Muscle layer of duodenum (tissue), 2 donors: ENCODE measurements around the gene RSU1.

Experiments used
- H3K27ac ChIP-seq: one replicate; pipeline ENCODE4 v1.7.0; 2013; ENCODE audit warnings: mild to moderate bottlenecking, low read length
- H3K27me3 ChIP-seq: one replicate; pipeline ENCODE4 v1.7.0; 2013; ENCODE audit warnings: low read depth, mild to moderate bottlenecking, control low read depth, low read length
- H3K36me3 ChIP-seq, 2 donors: one replicate each; pipeline ENCODE4 v1.7.0; 2013; ENCODE audit warnings: low read length in 2 of 2, control low read depth in 1 of 2, mild to moderate bottlenecking in 1 of 2; ENCODE audit not compliant: insufficient read depth in 2 of 2, control insufficient read depth in 1 of 2
- H3K4me1 ChIP-seq, 2 donors: one replicate each; pipeline ENCODE4 v1.7.0; 2013; ENCODE audit warnings: low read length in 2 of 2, mild to moderate bottlenecking in 2 of 2, control low read depth in 1 of 2, moderate library complexity in 1 of 2; ENCODE audit not compliant: insufficient read depth in 2 of 2, control insufficient read depth in 1 of 2
- H3K4me3 ChIP-seq, 2 donors: one replicate each; pipeline ENCODE4 v1.7.0; 2013; ENCODE audit warnings: low read length in 2 of 2, low read depth in 1 of 2, mild to moderate bottlenecking in 1 of 2
- H3K9me3 ChIP-seq, 2 donors: one replicate each; pipeline ENCODE4 v1.7.0; 2013; ENCODE audit warnings: low read length in 2 of 2, control low read depth in 1 of 2, mild to moderate bottlenecking in 1 of 2; ENCODE audit not compliant: control insufficient read depth in 1 of 2
- donor health status: healthy.

RSU1 gene

GRCh38 chr10:16663444-16663843, 153.8 kb downstream of the RSU1 start:
- H3K9me3 ChIP-seq: no peaks in the 10 kb centered on the region
- H3K36me3 ChIP-seq: no peaks in the 10 kb centered on the region
- no peaks in the 10 kb centered on the region for H3K4me1 ChIP-seq
- no peaks in the 10 kb centered on the region for H3K27me3 ChIP-seq
- no peak overlapping the region for H3K4me3 ChIP-seq
- H3K27ac ChIP-seq: no peak overlapping the region

GRCh38 chr10:16662923-16663322, 154.3 kb downstream of the RSU1 start:
- Histone ChIP-seq H3K27ac (no peak overlapping the region), H3K4me1 (no peaks in the 10 kb centered on the region), H3K4me3 (no peak overlapping the region), H3K27me3 (no peaks in the 10 kb centered on the region), H3K9me3 (no peaks in the 10 kb centered on the region), H3K36me3 (no peaks in the 10 kb centered on the region)

GRCh38 chr10:16656895-16657294, 160.3 kb downstream of the RSU1 start:
- H3K9me3 ChIP-seq: no peaks in the 10 kb centered on the region
- H3K27ac ChIP-seq: no peak overlapping the region
- no peaks in the 10 kb centered on the region for H3K4me1 ChIP-seq

GRCh38 chr10:16653224-16653623, 164.0 kb downstream of the RSU1 start:
- Histone ChIP-seq H3K27ac (no peak overlapping the region), H3K36me3 (no peaks in the 10 kb centered on the region), H3K4me1 (peaks cover 0 to 6% of the 10 kb centered on the region in 2 donors)

More at GRCh38 chr10:16656895-16657294, 160.3 kb downstream of the RSU1 start:
- Histone ChIP-seq H3K27me3 (no peaks in the 10 kb centered on the region), H3K4me3 (no peak overlapping the region), H3K36me3 (no peaks in the 10 kb centered on the region)

GRCh38 chr10:16652154-16652553, 165.1 kb downstream of the RSU1 start:
- Histone ChIP-seq H3K27me3 (no peaks in the 10 kb centered on the region), H3K9me3 (no peaks in the 10 kb centered on the region), H3K27ac (no peak overlapping the region), H3K36me3 (no peaks in the 10 kb centered on the region), H3K4me1 (peaks cover 0 to 6% of the 10 kb centered on the region in 2 donors), H3K4me3 (no peak overlapping the region)

More at GRCh38 chr10:16653224-16653623, 164.0 kb downstream of the RSU1 start:
- Histone ChIP-seq H3K4me3 (no peak overlapping the region), H3K9me3 (no peaks in the 10 kb centered on the region), H3K27me3 (no peaks in the 10 kb centered on the region)

GRCh38 chr10:16649757-16650156, 167.5 kb downstream of the RSU1 start:
- Histone ChIP-seq H3K9me3 (no peaks in the 10 kb centered on the region), H3K4me3 (no peak overlapping the region), H3K27me3 (no peaks in the 10 kb centered on the region), H3K27ac (no peak overlapping the region), H3K36me3 (no peaks in the 10 kb centered on the region), H3K4me1 (peaks cover 0 to 6% of the 10 kb centered on the region in 2 donors)

GRCh38 chr10:16648366-16648765, 168.9 kb downstream of the RSU1 start:
- no peak overlapping the region for H3K4me3 ChIP-seq
- H3K36me3 ChIP-seq: no peaks in the 10 kb centered on the region
- H3K27me3 ChIP-seq: no peaks in the 10 kb centered on the region
- no peaks in the 10 kb centered on the region for H3K9me3 ChIP-seq
- peaks cover 0 to 6% of the 10 kb centered on the region in 2 donors for H3K4me1 ChIP-seq
- H3K27ac ChIP-seq: no peak overlapping the region

GRCh38 chr10:16646181-16647059, 170.8 kb downstream of the RSU1 start:
- peaks cover 0 to 6% of the 10 kb centered on the region in 2 donors for H3K4me1 ChIP-seq

GRCh38 chr10:16644146-16644545, 173.1 kb downstream of the RSU1 start:
- Histone ChIP-seq H3K27me3 (no peaks in the 10 kb centered on the region), H3K4me3 (no peak overlapping the region), H3K9me3 (no peaks in the 10 kb centered on the region), H3K36me3 (no peaks in the 10 kb centered on the region), H3K4me1 (no peaks in the 10 kb centered on the region), H3K27ac (no peak overlapping the region)

More at GRCh38 chr10:16646181-16647059, 170.8 kb downstream of the RSU1 start:
- Histone ChIP-seq H3K9me3 (no peaks in the 10 kb centered on the region), H3K27me3 (no peaks in the 10 kb centered on the region), H3K36me3 (no peaks in the 10 kb centered on the region), H3K4me3 (no peak overlapping the region), H3K27ac (no peak overlapping the region)

GRCh38 chr10:16643502-16643901, 173.7 kb downstream of the RSU1 start:
- no peaks in the 10 kb centered on the region for H3K36me3 ChIP-seq
- H3K9me3 ChIP-seq: no peaks in the 10 kb centered on the region
- no peak overlapping the region for H3K4me3 ChIP-seq
- no peaks in the 10 kb centered on the region for H3K27me3 ChIP-seq
- H3K27ac ChIP-seq: no peak overlapping the region
- no peaks in the 10 kb centered on the region for H3K4me1 ChIP-seq

- H3K4me3 ChIP-seq: no peak overlapping the region
- H3K27me3 ChIP-seq: no peaks in the 10 kb centered on the region
- H3K27ac ChIP-seq: no peak overlapping the region
- H3K36me3 ChIP-seq: no peaks in the 10 kb centered on the region
- H3K9me3 ChIP-seq: no peaks in the 10 kb centered on the region
- no peaks in the 10 kb centered on the region for H3K4me1 ChIP-seq
Observed at GRCh38 chr10:16640153-16640552, 177.1 kb downstream of the RSU1 start.

GRCh38 chr10:16639471-16639870, 177.8 kb downstream of the RSU1 start:
- Histone ChIP-seq H3K36me3 (no peaks in the 10 kb centered on the region), H3K4me1 (no peaks in the 10 kb centered on the region), H3K27me3 (no peaks in the 10 kb centered on the region), H3K4me3 (no peak overlapping the region), H3K27ac (no peak overlapping the region), H3K9me3 (no peaks in the 10 kb centered on the region)
